Measurements from ENCODE around the gene TAOK3.

GRCh38 chr12:118318744-118319143 is 54.0 kb downstream of the TAOK3 start:
- TF ChIP-seq, protein P1, sequence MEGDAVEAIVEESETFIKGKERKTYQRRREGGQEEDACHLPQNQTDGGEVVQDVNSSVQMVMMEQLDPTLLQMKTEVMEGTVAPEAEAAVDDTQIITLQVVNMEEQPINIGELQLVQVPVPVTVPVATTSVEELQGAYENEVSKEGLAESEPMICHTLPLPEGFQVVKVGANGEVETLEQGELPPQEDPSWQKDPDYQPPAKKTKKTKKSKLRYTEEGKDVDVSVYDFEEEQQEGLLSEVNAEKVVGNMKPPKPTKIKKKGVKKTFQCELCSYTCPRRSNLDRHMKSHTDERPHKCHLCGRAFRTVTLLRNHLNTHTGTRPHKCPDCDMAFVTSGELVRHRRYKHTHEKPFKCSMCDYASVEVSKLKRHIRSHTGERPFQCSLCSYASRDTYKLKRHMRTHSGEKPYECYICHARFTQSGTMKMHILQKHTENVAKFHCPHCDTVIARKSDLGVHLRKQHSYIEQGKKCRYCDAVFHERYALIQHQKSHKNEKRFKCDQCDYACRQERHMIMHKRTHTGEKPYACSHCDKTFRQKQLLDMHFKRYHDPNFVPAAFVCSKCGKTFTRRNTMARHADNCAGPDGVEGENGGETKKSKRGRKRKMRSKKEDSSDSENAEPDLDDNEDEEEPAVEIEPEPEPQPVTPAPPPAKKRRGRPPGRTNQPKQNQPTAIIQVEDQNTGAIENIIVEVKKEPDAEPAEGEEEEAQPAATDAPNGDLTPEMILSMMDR (conservative IDR thresholded peaks at IDR 0.05), result no peak
- no peak for TF ChIP-seq EZH2 (IDR thresholded peaks at IDR 0.05; ENCODE audit: low read depth)
